SK-N-SH (cell line): ENCODE data around the gene CD53.

ENCODE experiments used
- CHD2 ChIP-seq: fragments of 150-350 bp; IDR thresholded peaks from 2 replicates; pipeline ENCODE4 v1.6.1; 2018; ENCODE audit warnings: low read length; ENCODE audit not compliant: partially characterized antibody
- CTCF ChIP-seq: fragments of 200-600 bp; sonication (generic); IDR thresholded peaks from 2 replicates; pipeline ENCODE4 v1.6.1; 2017; ENCODE audit warnings: antibody characterized with exemption, mild to moderate bottlenecking, moderate library complexity
- ELF1 ChIP-seq: IDR thresholded peaks from 2 replicates; pipeline ENCODE4 v1.4.0; 2012
- EP300 ChIP-seq, 2 experiments: IDR thresholded peaks; 2 replicates each; pipeline versions ENCODE4 v1.4.0 to v1.6.1; 2012; ENCODE audit warnings: borderline replicate concordance in 1 of 2, low read depth in 1 of 2, low read length in 1 of 2
- EZH2phosphoT487 ChIP-seq: fragments of 200-600 bp; sonication (generic); IDR thresholded peaks from 2 replicates; pipeline ENCODE4 v1.6.1; 2017; ENCODE audit warnings: low read depth, mixed run types, mild to moderate bottlenecking, antibody characterized with exemption, moderate library complexity, borderline replicate concordance
- GABPA ChIP-seq: IDR thresholded peaks from 2 replicates; pipeline ENCODE4 v1.4.0; 2012; ENCODE audit warnings: low read depth, mild to moderate bottlenecking
- JUND ChIP-seq: IDR thresholded peaks from 2 replicates; pipeline ENCODE4 v1.4.0; 2012
- POLR2AphosphoS5 ChIP-seq: IDR thresholded peaks from 2 replicates; pipeline ENCODE4 v1.6.1; 2012; ENCODE audit warnings: low read depth, low read length
- RAD21 ChIP-seq: IDR thresholded peaks from 2 replicates; pipeline ENCODE4 v1.6.1; 2012; ENCODE audit warnings: mild to moderate bottlenecking, low read length
- RFX5 ChIP-seq: IDR thresholded peaks from 2 replicates; pipeline ENCODE4 v1.6.1; 2012; ENCODE audit warnings: mild to moderate bottlenecking, improper control_type of control experiment, low read length
- TF ChIP-seq, protein P1 (sequence below): IDR thresholded peaks from 2 replicates; pipeline ENCODE4 v1.4.0; 2012; ENCODE audit warnings: low read depth

- TF ChIP-seq EZH2phosphoT487 (no peak), CTCF (peak; percentile 78), CHD2 (no peak), RFX5 (no peak), POLR2AphosphoS5 (no peak), ELF1 (no peak), RAD21 (peak; percentile 43), GABPA (no peak), EP300 (IDR thresholded peaks at IDR 0.05; ENCODE audit: borderline replicate concordance in 1 of 2, low read depth in 1 of 2, low read length in 1 of 2) (no peak), JUND (no peak)
- TF ChIP-seq, protein P1, sequence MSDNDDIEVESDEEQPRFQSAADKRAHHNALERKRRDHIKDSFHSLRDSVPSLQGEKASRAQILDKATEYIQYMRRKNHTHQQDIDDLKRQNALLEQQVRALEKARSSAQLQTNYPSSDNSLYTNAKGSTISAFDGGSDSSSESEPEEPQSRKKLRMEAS, result no peak
Observed at GRCh38 chr1:110829955-110830553, 42.9 kb upstream of the CD53 start.
